BJ (cell line): ENCODE measurements around the gene DTNA. TPM values are rescaled to one million over a fixed set of nuclear protein-coding genes. Genes with fewer than 3 reads are reported as not detected.

ENCODE experiments used
- CTCF ChIA-PET: fragments of 350-600 bp; formaldehyde crosslinking; extraction: SDS; loops from one replicate; lab custom pipeline; 2021; ENCODE audit warnings: antibody characterized with exemption, inconsistent platforms; lab: Yijun Ruan, JAX
- POLR2A ChIA-PET: fragments of 300-600 bp; sonication (Branson Sonifier 250); formaldehyde crosslinking; extraction: SDS; loops from one replicate; lab custom pipeline; 2021; ENCODE audit warnings: antibody characterized with exemption; lab: Charles Lee
- DNase-seq: peaks from one replicate; pipeline ENCODE4 v3.0.0-alpha.2; 2011; ENCODE audit warnings: low read depth
- H3K27me3 ChIP-seq: 2 replicates; pipeline ENCODE4 v1.6.0; 2011; ENCODE audit warnings: low read length; ENCODE audit not compliant: control insufficient read depth, insufficient read depth
- H3K36me3 ChIP-seq: 2 replicates; pipeline ENCODE4 v1.5.1; 2011; ENCODE audit warnings: low read length; ENCODE audit not compliant: control insufficient read depth, insufficient read depth
- H3K4me3 ChIP-seq: 2 replicates; pipeline ENCODE4 v1.5.1; 2011; ENCODE audit warnings: low read depth, mild to moderate bottlenecking, control low read depth, low read length
- CTCF ChIP-seq: IDR thresholded peaks from 2 replicates; pipeline ENCODE4 v1.5.1; 2011; ENCODE audit warnings: low read depth, mild to moderate bottlenecking, control low read depth, inconsistent platforms, low read length, moderate library complexity; ENCODE audit not compliant: insufficient read depth
- polyA plus RNA-seq: library from polyadenylated mRNA; depleted of rRNA; stranded (reverse); fragments of >200 nt; gene quantifications from 2 replicates; pipeline ENCODE4 v1.2.3, GENCODE V29; 2011

The DTNA gene
- polyA plus RNA-seq, 1 experiment, result 4.9 TPM

GRCh38 chr18:34928754-34929335, 218.7 kb downstream of the DTNA start:
- DNase-seq, result no peak
- ChIA-PET CTCF (no interaction called here), POLR2A (interaction anchor here (0.6 kb wide), 2 partner anchors 221 to 654 kb away, joined by 3 to 4 read pairs; no protein-coding TSS in a partner anchor)
- no peaks in the 10 kb centered on the region for H3K36me3 ChIP-seq
- no peaks in the 10 kb centered on the region for H3K27me3 ChIP-seq
- no peak for TF ChIP-seq CTCF
- no peak overlapping the region for H3K4me3 ChIP-seq

DNA sequence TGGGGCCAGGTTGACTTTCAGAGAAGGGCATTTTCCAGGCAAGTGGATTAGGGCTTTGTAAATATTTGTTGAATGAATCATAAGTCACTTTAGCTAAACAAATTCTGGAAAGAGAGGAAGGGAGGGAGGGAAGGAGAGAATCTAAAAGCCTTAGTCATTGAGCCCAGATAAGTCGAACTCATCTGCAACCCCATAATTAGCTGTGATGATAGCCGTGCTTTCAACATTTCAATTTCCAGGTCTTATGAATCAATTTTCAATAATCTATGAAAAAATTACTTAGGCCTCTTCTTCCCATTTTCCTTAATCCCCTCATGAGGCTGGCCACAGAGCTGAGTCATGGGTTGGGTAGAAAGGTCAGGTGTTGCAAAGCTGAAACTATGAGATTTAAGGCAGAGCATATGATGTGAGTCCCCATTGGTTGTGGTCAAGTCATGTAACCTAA, 219.3 kb downstream of the DTNA start:
- ChIA-PET CTCF (no interaction called here), POLR2A (interaction anchor here (0.6 kb wide), 2 partner anchors 221 to 654 kb away, joined by 3 to 4 read pairs; no protein-coding TSS in a partner anchor)
- peak; percentile 52 for DNase-seq
- no peak for TF ChIP-seq CTCF
- H3K27me3 ChIP-seq, result no peaks in the 10 kb centered on the region
- no peak overlapping the region for H3K4me3 ChIP-seq
- H3K36me3 ChIP-seq, result no peaks in the 10 kb centered on the region

DNA sequence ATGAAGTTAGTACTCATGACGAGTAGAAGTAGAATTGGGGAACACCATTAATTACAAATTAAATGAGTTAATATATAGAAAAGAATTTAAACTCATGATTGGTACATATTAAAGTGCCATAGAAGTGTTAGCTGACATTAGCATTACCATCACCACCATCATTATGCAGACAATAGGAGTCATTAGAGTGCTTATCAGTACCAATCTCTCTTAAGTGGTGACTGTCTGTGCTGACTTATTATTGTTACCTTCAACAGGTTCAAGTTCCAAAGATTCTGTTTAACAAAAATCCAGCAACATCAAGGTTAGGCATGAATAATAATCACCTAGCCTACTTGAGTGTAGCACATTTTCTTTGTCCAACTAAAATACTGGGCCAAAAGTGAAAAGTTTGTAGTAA, 222.3 kb downstream of the DTNA start:
- ChIA-PET CTCF (no interaction called here), POLR2A (no interaction called here)
- H3K4me3 ChIP-seq, result no peak overlapping the region
- no peaks in the 10 kb centered on the region for H3K27me3 ChIP-seq
- TF ChIP-seq CTCF, result no peak
- no peak for DNase-seq
- no peaks in the 10 kb centered on the region for H3K36me3 ChIP-seq

DNA sequence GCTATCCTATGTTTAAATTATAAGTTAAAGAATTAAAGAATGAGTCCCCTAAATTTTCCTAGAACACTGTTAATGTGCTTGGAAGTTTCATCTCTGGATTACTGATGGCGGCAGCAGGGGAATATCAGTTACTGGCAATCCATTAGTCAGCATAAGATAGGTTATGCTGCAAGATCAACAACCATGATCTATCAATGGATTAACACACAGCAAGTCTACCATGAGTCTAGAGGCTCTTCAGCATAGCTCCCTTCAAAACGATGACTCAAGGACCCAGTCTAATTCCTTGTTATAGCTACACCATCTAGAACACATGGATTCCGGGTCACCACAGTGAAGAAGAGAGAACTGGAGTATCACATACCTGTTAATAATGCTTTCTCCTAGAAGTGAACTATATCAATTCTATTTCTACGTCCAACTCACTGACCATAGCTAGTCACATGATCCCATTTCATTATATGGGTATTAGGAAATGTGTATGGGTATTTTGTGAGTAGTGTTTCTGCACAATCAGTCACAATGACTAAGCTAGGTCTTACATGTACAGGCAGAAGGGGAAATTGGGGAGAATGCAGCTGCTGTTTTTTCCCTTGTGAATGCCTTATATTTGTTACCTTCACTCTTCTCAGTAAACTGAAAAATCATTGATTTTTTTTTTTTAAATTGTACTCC, 222.8 kb downstream of the DTNA start:
- TF ChIP-seq CTCF, result no peak
- DNase-seq, result no peak
- POLR2A ChIA-PET, result no interaction called here
- no peak overlapping the region for H3K4me3 ChIP-seq
- H3K36me3 ChIP-seq, result no peaks in the 10 kb centered on the region
- H3K27me3 ChIP-seq, result no peaks in the 10 kb centered on the region
- CTCF ChIA-PET, result no interaction called here

- DNase-seq, result no peak
- CTCF ChIA-PET, result interaction anchor here (2.1 kb wide), 1 partner anchor 24 kb away, joined by 4 read pairs; no protein-coding TSS in a partner anchor
- Histone ChIP-seq H3K27me3 (no peaks in the 10 kb centered on the region), H3K36me3 (no peaks in the 10 kb centered on the region), H3K4me3 (no peak overlapping the region)
- TF ChIP-seq CTCF, result no peak
- POLR2A ChIA-PET, result no interaction called here
Observed at GRCh38 chr18:34933909-34934661, 224.0 kb downstream of the DTNA start.
